ENCODE measurements around the gene ZNRF3.
"Not testable (repeated sequence)": the region's sequence is repeated elsewhere in the genome, so short reads cannot be mapped to it uniquely, and the experiment has no call there.

The ZNRF3 gene

GRCh38 chr22:29004647-29005371 lies 121.4 kb downstream of the ZNRF3 start:
- Histone ChIP-seq H3K9ac (ENCODE audit: low read length) (no peak overlapping the region), H3K79me2 (ENCODE audit: insufficient read depth, low read length) (no peaks in the 10 kb centered on the region), H3K36me3 (ENCODE audit: low read length) (no peaks in the 10 kb centered on the region), H3K4me3 (ENCODE audit: insufficient read depth, low read length, poor library complexity, severe bottlenecking) (no peak overlapping the region), H3F3A (ENCODE audit: insufficient read depth) (no peaks in the 10 kb centered on the region), H3K27ac (ENCODE audit: low read depth, low read length) (no peak overlapping the region), H3K27me3 (ENCODE audit: low read length) (no peaks in the 10 kb centered on the region), H3K9me2 (replicated peaks; ENCODE audit: insufficient read depth, low read length) (no peaks in the 10 kb centered on the region), H2AFZ (ENCODE audit: low read depth, low read length, severe bottlenecking) (no peak overlapping the region), H4K20me1 (ENCODE audit: low read depth, low read length) (no peaks in the 10 kb centered on the region), H3K4me2 (ENCODE audit: low read depth, low read length, poor library complexity, severe bottlenecking) (no peak overlapping the region), H3K9me3 (ENCODE audit: insufficient read depth, low read length) (no peaks in the 10 kb centered on the region)
- TF ChIP-seq, protein P1, sequence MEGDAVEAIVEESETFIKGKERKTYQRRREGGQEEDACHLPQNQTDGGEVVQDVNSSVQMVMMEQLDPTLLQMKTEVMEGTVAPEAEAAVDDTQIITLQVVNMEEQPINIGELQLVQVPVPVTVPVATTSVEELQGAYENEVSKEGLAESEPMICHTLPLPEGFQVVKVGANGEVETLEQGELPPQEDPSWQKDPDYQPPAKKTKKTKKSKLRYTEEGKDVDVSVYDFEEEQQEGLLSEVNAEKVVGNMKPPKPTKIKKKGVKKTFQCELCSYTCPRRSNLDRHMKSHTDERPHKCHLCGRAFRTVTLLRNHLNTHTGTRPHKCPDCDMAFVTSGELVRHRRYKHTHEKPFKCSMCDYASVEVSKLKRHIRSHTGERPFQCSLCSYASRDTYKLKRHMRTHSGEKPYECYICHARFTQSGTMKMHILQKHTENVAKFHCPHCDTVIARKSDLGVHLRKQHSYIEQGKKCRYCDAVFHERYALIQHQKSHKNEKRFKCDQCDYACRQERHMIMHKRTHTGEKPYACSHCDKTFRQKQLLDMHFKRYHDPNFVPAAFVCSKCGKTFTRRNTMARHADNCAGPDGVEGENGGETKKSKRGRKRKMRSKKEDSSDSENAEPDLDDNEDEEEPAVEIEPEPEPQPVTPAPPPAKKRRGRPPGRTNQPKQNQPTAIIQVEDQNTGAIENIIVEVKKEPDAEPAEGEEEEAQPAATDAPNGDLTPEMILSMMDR (IDR thresholded peaks at IDR 0.05; ENCODE audit: insufficient read depth, low read length, poor library complexity, severe bottlenecking) = no peak
- TF ChIP-seq EZH2phosphoT487 (conservative IDR thresholded peaks at IDR 0.05; ENCODE audit: low read length) = no peak

GRCh38 chr22:29005754-29006153 lies 122.4 kb downstream of the ZNRF3 start:
- not testable (repeated sequence) for H2AFZ ChIP-seq (ENCODE audit: low read depth, low read length, severe bottlenecking); H4K20me1 ChIP-seq (ENCODE audit: low read depth, low read length); H3F3A ChIP-seq (ENCODE audit: insufficient read depth); H3K9me2 ChIP-seq (replicated peaks; ENCODE audit: insufficient read depth, low read length); H3K9me3 ChIP-seq (ENCODE audit: insufficient read depth, low read length); H3K4me2 ChIP-seq (ENCODE audit: low read depth, low read length, poor library complexity, severe bottlenecking); H3K79me2 ChIP-seq (ENCODE audit: insufficient read depth, low read length); H3K27ac ChIP-seq (ENCODE audit: low read depth, low read length); H3K4me3 ChIP-seq (ENCODE audit: insufficient read depth, low read length, poor library complexity, severe bottlenecking); H3K27me3 ChIP-seq (ENCODE audit: low read length); H3K36me3 ChIP-seq (ENCODE audit: low read length); H3K9ac ChIP-seq (ENCODE audit: low read length)

- no peak overlapping the region for H3K9ac ChIP-seq (ENCODE audit: low read length)
Measured at GRCh38 chr22:29006346-29006745, 123.0 kb downstream of the ZNRF3 start.

DNA sequence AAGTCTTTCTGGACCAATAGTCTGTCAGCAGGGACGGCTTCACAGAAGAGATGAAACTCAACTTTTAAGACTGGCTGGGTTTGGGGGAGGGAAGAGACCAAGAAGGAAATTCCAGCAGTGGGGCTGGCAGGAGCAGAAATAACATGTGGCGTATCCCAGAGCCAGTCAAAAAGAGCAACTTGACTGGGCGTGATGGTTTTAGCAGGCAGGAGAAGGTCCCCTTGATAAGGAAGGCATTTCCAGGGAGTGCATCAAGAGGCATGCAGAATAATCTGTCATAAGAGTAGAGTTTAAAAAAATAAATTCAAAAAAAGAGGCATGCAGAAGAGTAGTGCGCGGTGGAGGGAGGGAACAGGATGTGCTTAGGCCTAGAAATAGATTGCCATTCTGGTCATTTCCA lies 125.8 kb downstream of the ZNRF3 start:
- no peaks in the 10 kb centered on the region for H3K9me2 ChIP-seq (replicated peaks; ENCODE audit: insufficient read depth, low read length)
- no peaks in the 10 kb centered on the region for H4K20me1 ChIP-seq (ENCODE audit: low read depth, low read length)
- no peak overlapping the region for H3K9ac ChIP-seq (ENCODE audit: low read length)
- H3K27ac ChIP-seq (ENCODE audit: low read depth, low read length) = no peak overlapping the region
- TF ChIP-seq EZH2phosphoT487 (conservative IDR thresholded peaks at IDR 0.05; ENCODE audit: low read length) = no peak
- TF ChIP-seq, protein P1 (IDR thresholded peaks at IDR 0.05; ENCODE audit: insufficient read depth, low read length, poor library complexity, severe bottlenecking) = no peak
- no peak overlapping the region for H3K4me2 ChIP-seq (ENCODE audit: low read depth, low read length, poor library complexity, severe bottlenecking)
- no peaks in the 10 kb centered on the region for H3K27me3 ChIP-seq (ENCODE audit: low read length)
- H3K79me2 ChIP-seq (ENCODE audit: insufficient read depth, low read length) = no peaks in the 10 kb centered on the region
- no peaks in the 10 kb centered on the region for H3K9me3 ChIP-seq (ENCODE audit: insufficient read depth, low read length)
- H3K4me3 ChIP-seq (ENCODE audit: insufficient read depth, low read length, poor library complexity, severe bottlenecking) = no peak overlapping the region
- H3F3A ChIP-seq (ENCODE audit: insufficient read depth) = no peaks in the 10 kb centered on the region
- H2AFZ ChIP-seq (ENCODE audit: low read depth, low read length, severe bottlenecking) = no peak overlapping the region
- no peaks in the 10 kb centered on the region for H3K36me3 ChIP-seq (ENCODE audit: low read length)

More at GRCh38 chr22:29006346-29006745, 123.0 kb downstream of the ZNRF3 start:
- no peak for TF ChIP-seq EZH2phosphoT487 (conservative IDR thresholded peaks at IDR 0.05; ENCODE audit: low read length)
- TF ChIP-seq, protein P1 (IDR thresholded peaks at IDR 0.05; ENCODE audit: insufficient read depth, low read length, poor library complexity, severe bottlenecking) = no peak
- H3K4me2 ChIP-seq (ENCODE audit: low read depth, low read length, poor library complexity, severe bottlenecking) = no peak overlapping the region
- no peaks in the 10 kb centered on the region for H3K27me3 ChIP-seq (ENCODE audit: low read length)
- no peak overlapping the region for H2AFZ ChIP-seq (ENCODE audit: low read depth, low read length, severe bottlenecking)
- H3K36me3 ChIP-seq (ENCODE audit: low read length) = no peaks in the 10 kb centered on the region
- no peak overlapping the region for H3K27ac ChIP-seq (ENCODE audit: low read depth, low read length)
- no peaks in the 10 kb centered on the region for H3F3A ChIP-seq (ENCODE audit: insufficient read depth)
- H3K9me3 ChIP-seq (ENCODE audit: insufficient read depth, low read length) = no peaks in the 10 kb centered on the region
- no peak overlapping the region for H3K4me3 ChIP-seq (ENCODE audit: insufficient read depth, low read length, poor library complexity, severe bottlenecking)
- no peaks in the 10 kb centered on the region for H3K9me2 ChIP-seq (replicated peaks; ENCODE audit: insufficient read depth, low read length)
- H4K20me1 ChIP-seq (ENCODE audit: low read depth, low read length) = no peaks in the 10 kb centered on the region
- H3K79me2 ChIP-seq (ENCODE audit: insufficient read depth, low read length) = no peaks in the 10 kb centered on the region

Measured in SU-DHL-6 (cell line).